Brain microvascular endothelial cell (primary cell): ENCODE results near the gene SF3A1.

ENCODE experiments used
- DNase-seq: peaks from one replicate; pipeline ENCODE4 v3.0.0-alpha.2; 2020
- H3K27ac ChIP-seq: fragments of 250-450 bp; sonication (Bioruptor Pico); 2 replicates; pipeline ENCODE4 v1.5.1; 2020; ENCODE audit warnings: mild to moderate bottlenecking, moderate library complexity
- H3K27me3 ChIP-seq: fragments of 250-450 bp; sonication (Bioruptor Pico); replicated peaks from 2 replicates; pipeline ENCODE4 v1.5.1; 2020; ENCODE audit warnings: mild to moderate bottlenecking
- H3K36me3 ChIP-seq: fragments of 250-450 bp; sonication (Bioruptor Pico); replicated peaks from 2 replicates; pipeline ENCODE4 v1.5.1; 2020; ENCODE audit warnings: mild to moderate bottlenecking
- H3K4me3 ChIP-seq: 2 replicates; pipeline ENCODE4 v1.5.1; 2011; ENCODE audit warnings: low read depth, mild to moderate bottlenecking, control low read depth, low read length, moderate library complexity
- CTCF ChIP-seq: IDR thresholded peaks from 2 replicates; pipeline ENCODE4 v1.5.1; 2011; ENCODE audit warnings: low read depth, mild to moderate bottlenecking, moderate library complexity, low read length, control low read depth, inconsistent platforms; ENCODE audit errors: missing control alignments
- in situ Hi-C: cut with HindIII; loops from 2 replicates; pipeline ENCODE4 v1.10.0; 2017; ENCODE audit warnings: low sequenced_read_pairs, low pct_ligation_motif_present

The SF3A1 gene

DNA sequence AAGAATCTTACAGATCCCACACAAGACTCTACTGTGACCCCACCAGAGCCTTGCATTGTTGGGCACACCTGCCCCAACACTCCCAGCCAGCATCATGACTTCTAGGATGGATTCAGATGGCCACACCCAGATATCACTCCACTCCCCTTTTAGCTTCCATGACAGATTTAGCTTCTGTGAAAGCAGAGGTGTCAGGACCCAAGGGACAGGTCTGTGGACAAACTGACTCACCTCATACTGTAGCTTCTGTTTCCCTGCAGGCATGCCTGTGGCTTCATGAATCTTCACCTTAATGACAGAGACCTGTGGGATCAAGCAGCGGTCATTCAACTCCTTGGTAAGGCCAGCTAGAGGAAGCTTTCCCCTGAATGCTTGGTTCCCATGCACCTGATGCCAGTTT lies 21.5 kb downstream of the SF3A1 start:
- no peaks in the 10 kb centered on the region for H3K27me3 ChIP-seq
- in situ Hi-C loops: no loop called here
- peaks cover 84% of the 10 kb centered on the region for H3K36me3 ChIP-seq
- no peak for TF ChIP-seq CTCF
- H3K27ac ChIP-seq: no peak overlapping the region
- no peak overlapping the region for H3K4me3 ChIP-seq
- DNase-seq: no peak

DNA sequence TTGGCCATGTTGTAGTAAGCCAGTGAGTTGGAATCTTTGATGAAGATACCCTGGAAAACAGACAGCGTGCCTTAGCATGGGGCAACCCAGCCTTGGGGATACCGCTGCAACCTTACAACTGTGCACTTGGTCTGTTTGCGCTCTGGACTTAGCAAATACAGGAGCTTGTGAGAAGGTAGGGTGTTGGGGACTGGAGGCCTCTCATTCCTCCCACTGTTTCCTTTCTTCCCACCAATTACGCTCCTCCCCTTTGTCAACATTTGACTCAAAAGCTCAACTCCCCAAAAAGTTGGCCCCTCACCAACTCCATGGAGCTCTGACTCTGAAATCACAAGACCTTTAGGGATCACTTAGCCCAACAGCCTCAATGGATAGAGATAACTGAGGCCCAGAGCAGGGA lies 22.0 kb downstream of the SF3A1 start:
- TF ChIP-seq CTCF: no peak
- no peak overlapping the region for H3K4me3 ChIP-seq
- no peaks in the 10 kb centered on the region for H3K27me3 ChIP-seq
- H3K27ac ChIP-seq: no peak overlapping the region
- peaks cover 78% of the 10 kb centered on the region for H3K36me3 ChIP-seq
- in situ Hi-C loops: no loop called here
- no peak for DNase-seq

DNA sequence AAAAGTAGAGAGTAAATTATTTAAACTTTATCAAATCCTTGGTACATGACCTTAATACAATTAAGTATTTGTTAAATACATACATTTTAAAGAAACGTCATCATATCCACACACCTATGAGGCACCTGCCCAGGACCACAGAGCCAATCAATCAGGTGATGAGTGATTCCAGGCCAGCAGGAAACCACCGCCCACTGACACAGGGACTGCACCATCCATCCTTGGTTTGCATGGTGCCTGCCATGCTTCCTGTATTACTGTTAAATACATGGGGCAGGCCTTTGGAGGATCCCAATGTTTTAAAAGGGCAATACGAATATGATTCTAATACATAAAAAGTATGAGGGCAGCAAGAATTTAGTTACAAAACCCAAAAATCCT lies 23.0 kb downstream of the SF3A1 start:
- in situ Hi-C loops: no loop called here
- H3K27me3 ChIP-seq: no peaks in the 10 kb centered on the region
- peaks cover 68% of the 10 kb centered on the region for H3K36me3 ChIP-seq
- DNase-seq: no peak
- no peak overlapping the region for H3K4me3 ChIP-seq
- TF ChIP-seq CTCF: no peak
- no peak overlapping the region for H3K27ac ChIP-seq

DNA sequence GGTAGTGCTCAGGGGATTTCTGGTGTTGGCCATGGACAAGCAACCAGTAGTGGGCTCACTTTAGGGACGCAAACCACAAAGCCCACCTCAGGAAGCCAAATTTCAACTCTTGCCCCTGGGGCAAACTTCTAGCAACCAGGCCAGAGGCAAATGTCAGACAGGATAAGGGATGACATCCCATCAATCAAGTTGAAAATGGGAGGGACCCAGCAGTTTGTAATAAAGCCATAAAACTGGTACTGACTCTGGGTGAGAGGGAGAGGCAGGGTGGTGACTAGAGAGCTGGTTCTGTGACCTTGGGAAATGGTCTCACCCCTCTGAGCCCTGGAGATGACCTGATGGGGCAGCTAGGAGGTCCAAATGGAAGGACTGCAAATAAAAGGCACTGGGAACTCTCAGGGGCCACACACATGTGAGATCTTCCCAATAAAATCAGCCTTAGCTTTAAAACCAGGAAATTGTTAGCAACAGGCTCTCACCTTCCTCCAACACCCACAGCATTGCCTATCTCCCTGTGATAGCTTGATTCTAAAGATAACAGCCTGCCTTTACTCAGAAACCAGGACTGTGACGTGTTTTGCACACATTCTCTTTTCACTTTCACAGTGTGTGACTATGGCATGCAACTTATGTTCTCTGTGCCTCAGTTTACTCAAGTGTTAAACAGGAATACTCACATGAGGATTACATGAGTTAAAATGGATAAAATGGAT lies 23.5 kb downstream of the SF3A1 start:
- no peak for DNase-seq
- no peak for TF ChIP-seq CTCF
- in situ Hi-C loops: no loop called here
- Histone ChIP-seq H3K27me3 (no peaks in the 10 kb centered on the region), H3K36me3 (peaks cover 63% of the 10 kb centered on the region), H3K4me3 (no peak overlapping the region), H3K27ac (no peak overlapping the region)

GRCh38 chr22:30332551-30332950 lies 24.1 kb downstream of the SF3A1 start:
- in situ Hi-C loops: no loop called here
- Histone ChIP-seq H3K27ac (no peak overlapping the region), H3K36me3 (peaks cover 57% of the 10 kb centered on the region), H3K27me3 (no peaks in the 10 kb centered on the region), H3K4me3 (no peak overlapping the region)
- DNase-seq: no peak
- TF ChIP-seq CTCF: no peak

DNA sequence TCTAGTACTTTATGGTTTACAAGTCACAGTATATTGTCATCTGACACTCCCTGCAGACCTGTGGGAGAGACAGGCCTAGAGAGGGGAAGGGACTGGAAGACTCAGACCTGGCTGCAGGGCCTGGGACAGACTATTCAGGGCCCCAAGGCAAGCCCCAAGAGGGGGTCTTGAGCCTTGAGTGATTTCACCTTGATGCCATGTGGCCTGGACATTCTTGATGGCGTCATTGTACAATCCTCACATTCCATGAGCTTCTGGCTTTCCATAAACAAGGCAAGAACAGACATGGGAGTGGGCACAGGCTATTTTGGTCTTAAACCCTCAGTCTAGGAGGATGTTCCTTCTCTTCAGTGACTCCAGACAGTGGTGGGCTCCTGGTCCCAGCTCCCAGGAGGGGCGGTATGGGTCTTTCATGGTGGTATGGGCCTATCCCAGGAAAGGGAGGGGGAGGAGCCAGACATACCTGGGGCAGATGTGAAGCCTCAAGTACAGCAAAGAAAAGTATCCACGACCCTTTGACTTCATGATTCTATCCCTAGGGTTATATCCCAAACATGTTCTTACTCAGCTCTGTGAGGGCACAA lies 28.1 kb downstream of the SF3A1 start:
- Histone ChIP-seq H3K4me3 (no peak overlapping the region), H3K27me3 (no peaks in the 10 kb centered on the region)
- no peak for DNase-seq

More for the DNA sequence above, 28.1 kb downstream of the SF3A1 start:
- TF ChIP-seq CTCF: no peak
- Histone ChIP-seq H3K36me3 (peaks cover 19% of the 10 kb centered on the region), H3K27ac (no peak overlapping the region)
- in situ Hi-C loops: no loop called here
